Activated CD4-positive, alpha-beta T cell treated with anti-CD3 and anti-CD28 coated beads, Interleukin-2, amount 50 U/mL, for 48 hours (primary cell): ENCODE measurements around the gene DLG2.

ENCODE experiments used
- DNase-seq, 2 experiments: peaks; one replicate each; pipeline ENCODE4 v3.0.0-alpha.2; 2020

The DLG2 gene

DNA sequence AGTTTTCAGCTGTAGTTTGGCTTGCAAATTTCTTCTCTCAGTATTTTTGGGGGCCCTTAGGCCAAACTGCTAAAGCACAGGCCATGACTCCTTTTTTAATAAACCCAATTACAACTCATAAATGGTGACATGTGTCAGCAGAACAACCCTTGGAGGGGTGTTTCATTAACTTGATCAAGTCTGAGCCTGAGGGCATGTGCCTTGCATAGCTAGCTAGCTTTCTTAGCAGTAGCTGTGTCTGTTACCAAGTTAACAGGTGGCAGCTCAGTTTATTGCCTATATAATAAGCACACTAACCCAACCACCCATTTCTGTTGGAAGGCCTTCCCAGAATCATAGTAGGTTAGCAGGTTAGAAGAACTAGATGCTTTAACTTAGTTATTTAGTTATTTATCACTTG lies 1390.7 kb downstream of the DLG2 start:
- DNase-seq, result no peak

DNA sequence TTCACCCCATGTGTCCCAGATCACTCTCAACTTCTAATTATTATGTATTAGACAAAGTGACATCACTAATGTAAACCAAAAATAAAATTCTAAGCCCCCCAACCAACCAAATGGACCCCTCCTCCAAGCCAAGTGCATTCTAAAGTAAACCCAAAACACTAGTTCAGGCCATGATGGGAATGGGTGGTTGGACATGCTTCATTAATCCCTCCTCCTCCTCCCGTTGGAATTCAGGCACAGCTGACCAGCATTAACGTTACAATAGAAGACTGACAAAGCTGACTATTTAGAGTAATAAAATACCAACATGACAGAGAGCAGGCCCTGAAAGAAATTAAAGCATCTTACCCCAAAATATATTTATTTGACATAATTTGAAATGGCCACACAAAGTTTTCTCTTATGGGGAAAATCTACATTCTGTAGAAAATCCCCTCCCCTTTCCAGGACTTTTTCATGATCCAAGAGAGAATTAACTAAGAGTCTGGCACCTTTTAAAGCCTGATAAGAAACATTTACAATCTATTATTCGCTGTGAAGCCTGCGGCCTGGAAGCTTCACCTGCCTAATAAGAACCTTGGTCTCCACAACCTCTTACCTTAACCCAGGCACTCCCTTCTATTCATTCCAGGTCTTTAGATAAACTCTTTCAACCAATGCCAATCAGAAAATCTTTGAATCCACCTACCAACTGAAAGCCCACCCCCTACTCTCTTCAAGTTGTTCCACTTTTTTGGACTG lies 1392.5 kb downstream of the DLG2 start:
- no peak for DNase-seq

DNA sequence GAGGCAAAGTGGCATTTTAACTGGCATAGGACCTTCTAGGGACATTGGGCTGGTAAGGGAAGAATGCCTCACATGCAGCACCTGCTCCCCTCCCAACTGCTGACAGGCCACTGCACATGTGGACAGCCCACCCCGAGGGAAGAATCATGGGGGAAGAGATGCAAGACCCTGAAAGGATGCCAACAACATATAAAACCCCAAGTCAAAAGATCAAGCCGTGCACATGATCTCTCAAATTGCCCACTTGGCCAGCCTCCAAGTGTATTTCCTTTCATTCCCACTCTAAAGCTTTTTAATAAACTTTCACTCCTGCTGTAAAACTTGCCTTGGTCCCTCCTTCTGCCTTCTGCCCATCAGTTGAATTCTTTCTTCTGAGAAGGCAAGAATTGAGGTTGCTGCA lies 1393.1 kb downstream of the DLG2 start:
- no peak for DNase-seq

DNA sequence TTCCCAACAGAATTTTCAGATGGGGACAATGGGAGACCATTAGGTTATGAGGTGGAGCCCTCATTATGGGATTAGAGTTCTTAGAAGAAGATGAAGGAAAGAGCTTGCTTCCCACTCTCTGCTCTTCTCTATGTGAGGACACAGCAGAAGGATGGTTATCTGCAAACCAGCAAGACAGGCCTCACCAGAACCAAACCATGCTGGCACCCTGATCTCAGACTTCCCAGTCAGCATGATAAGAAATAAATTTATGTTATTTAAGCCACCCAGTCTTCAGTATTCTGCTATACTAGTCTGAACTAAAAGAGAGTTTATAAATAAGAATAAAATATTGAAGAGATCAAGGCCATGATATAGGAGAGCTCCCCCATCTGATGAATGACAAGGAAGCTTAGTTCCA lies 1394.6 kb downstream of the DLG2 start:
- DNase-seq, result no peak

DNA sequence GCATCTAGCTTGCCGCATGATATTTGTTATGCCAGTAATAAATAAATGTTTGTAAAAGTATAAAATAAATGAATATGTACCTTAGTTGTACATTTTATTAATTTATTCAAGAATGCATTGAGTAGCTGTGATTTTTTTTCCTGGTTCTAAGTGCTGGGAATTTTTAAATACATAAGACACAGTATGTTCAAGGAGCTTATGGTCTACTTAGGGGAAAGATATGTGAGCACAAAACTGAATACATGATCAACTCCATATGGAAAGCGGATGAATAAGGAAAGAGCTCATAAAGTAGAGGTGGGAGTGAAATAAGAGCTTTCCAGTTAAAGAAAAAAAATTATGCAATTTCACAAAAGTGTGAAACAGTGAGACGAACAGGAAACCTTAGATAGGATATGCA lies 1396.7 kb downstream of the DLG2 start:
- DNase-seq, result no peak

DNA sequence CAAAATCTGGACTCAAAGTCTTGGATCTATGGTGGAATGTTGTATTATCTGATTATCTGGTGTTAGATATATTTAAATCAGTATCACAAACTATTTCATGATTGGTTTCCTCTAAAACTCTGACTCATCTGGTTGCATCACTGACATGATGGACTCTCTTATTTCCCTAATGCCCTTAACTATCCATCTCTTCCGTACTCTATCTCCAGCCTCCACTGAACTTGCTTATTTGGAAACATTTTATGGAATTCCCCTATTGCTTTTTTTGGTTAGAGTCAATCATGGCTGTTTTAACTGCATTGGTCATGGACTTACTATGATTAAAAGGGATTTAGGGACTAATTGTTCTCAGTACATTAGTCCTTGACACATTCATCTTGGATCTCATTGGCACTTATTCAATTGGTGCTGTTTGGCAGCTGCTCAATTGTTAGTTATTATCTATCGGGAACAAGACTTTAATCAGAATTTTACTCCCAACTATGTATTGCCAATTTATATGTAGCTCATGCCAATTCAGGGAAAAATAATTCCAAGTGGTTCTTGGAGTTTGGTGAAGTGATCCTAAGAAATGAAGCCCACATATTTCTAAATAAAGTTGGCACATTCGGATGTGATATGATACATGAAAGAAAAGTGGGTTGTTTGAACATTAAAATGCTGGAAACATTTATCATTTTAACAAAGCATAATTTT lies 1399.0 kb downstream of the DLG2 start:
- no peak for DNase-seq

DNA sequence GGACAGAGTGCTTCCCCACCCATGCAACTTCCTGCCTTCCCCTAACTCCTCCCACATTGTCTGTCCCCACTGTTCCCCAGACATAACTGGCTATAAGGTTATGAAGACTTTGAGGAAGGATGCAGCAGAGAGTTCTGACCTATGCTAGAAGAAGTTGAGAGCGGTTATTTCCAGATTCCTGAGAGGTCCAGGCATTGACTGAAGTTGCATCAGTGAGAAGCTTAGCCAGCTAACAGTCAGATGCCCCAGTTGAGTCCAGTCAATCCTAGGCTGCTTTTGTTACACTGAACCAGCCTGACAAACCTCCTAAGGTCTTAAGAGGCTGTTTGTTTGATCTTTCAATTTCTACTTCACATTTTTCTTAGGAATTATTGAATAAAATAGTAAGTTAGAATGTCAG lies 1403.1 kb downstream of the DLG2 start:
- DNase-seq, result no peak

DNA sequence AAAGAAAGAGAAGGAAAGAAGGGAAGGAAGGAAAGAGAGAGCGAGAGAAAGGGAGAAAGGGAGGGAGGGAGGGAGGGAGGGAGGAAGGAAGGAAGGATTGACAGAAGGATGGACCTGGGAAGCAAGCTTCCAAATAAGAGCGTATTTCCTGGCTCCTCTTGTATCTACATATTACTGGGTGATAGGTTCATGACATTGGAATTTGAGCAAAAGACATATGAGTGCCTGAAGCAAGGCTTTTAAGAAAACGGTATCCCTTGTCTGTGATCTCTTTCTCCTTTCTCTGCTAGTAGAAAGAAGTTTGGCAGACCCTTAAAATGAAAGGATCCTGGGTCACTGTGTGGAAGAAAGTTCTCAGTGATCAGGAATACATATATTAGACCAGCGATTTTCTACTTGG lies 1408.8 kb downstream of the DLG2 start:
- DNase-seq, result no peak

DNA sequence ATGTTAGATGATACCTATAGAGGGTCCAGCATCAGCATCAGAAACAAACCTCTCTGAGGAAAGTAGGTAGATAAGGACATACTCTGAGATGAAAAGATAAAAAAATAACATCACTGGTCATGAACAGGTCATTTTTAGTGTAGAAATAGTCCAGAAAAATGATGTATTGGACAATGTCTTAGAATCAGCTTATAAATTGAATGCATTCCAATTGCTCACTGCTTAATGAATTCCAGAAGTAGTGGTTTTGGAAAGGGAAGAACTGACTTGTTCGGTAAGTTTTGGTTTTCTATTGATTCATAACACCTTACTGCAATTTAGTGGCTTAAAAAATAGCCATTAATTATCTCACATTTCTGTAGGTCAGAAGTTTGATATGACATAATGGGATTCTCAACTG lies 1411.5 kb downstream of the DLG2 start:
- no peak for DNase-seq

DNA sequence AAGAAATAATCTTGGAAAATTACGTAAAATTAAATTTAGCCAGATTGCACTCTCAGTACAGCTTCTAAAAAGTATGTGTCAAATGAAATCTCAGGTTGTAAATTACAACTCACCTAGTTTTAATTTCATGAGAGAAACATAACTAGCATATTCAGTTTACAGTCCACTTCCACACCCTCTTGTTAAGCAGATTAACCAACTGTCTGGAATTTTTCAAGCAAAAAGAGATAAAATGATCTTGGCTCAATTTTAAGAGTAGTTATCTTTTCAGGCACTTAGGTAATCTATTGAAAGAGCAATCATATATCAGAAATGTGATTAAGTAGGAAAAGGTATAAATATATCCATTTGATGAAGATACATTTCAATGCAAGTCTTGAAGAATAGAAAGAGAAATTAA lies 1412.6 kb downstream of the DLG2 start:
- no peak for DNase-seq

DNA sequence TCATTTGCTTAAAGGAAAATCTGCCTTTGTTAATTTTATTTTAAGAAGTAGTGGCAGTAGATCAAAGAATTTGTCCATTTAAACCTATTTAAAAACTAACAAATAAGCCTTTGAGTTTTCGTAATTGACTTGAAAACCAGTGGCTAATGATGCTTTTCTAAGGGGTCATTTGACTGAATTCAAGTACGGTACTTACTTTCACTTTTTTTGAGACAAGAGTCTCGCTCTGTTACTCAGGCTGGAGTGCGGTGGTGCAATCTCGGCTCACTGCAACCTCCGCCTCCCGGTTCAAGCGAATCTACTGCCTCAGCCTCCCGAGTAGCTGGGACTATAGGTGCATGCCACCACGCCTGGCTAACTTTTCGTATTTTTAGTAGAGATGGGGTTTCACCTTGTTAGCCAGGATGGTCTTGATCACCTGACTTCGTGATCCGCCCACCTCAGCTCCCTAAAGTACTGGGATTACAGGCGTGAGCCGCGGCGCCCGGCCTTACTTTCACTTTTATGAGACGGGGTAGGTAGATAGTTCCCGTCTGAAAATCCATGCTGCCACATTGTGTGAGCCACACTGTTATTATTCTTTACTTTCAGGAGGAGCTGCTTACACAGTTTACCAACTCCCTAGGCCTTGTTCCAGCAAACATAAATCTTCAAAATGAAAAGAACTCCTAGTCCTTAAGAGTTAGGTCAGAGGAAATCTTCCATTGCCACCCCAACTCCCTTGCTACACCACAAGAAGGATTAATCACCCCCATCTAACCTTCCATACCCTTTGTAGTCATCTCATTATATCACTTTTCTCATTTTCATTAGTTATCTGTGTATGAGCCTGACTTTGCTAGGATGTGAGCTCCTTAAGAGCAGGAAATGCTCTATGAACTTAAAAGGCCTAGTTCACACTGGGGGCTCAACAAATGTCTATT lies 1414.4 kb downstream of the DLG2 start:
- DNase-seq, result no peak

DNA sequence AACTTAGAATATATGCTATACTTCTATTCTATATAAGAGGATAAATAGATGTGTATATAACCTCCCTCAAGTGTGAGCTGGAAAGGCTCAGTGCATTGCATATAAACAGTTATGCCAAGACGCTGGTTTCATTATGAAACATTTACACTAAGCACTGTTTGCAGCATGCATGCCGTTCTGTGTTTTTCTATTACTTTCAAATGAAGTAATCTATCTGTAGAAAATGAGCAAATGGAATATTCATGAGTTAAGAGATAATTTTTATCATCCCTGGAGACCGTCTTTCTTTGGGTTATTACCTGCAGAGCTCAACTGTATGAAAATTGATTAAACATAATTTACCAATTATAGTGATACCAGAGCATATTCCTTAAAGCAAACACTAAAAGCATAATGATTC lies 1415.2 kb downstream of the DLG2 start:
- DNase-seq, result no peak

DNA sequence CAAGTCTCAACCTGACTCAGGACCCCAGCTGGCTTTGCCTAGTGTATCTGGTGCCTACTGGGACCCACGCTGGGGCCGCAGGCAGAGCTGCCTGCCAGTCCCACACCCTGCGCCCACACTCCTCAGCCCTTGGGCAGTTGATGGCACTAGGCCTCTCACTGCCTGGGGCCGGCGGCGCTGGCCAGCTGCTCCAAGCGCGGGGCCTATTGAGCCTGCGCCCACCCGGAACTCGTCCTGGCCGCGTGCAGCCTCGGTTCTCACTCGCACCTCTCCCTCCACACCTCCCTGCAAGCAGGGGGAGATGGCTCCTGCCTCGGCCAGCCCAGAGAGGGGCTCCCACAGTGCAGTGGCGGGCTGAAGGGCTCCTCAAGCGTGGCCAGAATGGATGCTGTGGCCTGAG lies 1432.4 kb downstream of the DLG2 start:
- no peak for DNase-seq

DNA sequence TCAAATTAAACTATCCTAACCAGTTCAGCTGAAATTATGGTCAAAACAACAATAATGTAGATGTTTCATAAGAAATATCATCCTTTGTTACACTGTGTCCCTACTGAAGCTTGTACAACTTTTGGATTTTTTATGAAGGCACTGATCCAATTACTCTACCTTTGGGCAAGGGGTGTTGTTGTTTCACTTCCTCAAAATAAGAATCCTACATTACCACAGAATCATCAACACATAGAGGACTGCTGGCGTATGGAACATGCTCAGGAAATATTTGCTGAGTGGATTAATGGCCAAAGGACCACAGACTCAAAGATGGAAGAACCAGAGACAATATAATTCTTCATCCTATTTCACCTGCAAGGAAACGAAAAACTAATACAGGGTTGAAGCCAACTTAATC lies 1433.4 kb downstream of the DLG2 start:
- DNase-seq, result no peak

DNA sequence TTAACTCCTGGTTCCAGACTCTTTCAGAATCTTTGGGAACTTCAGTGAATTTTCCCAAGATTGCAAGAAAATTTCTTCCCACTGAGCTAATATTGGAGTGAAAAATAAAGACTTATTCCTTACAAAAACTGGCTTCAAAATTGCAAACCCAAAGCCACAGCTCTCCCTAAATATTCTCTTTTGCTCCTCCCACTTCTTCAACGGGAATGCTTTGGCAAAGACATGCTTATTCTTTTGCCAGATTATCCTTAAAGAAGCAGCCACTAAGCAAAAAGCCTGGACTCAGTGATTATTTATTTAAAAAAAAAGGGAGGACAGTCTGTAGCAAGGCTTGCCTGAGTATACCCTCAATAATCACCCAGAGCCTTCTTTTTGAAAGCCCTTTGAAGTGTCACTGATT lies 1438.6 kb downstream of the DLG2 start:
- no peak for DNase-seq

DNA sequence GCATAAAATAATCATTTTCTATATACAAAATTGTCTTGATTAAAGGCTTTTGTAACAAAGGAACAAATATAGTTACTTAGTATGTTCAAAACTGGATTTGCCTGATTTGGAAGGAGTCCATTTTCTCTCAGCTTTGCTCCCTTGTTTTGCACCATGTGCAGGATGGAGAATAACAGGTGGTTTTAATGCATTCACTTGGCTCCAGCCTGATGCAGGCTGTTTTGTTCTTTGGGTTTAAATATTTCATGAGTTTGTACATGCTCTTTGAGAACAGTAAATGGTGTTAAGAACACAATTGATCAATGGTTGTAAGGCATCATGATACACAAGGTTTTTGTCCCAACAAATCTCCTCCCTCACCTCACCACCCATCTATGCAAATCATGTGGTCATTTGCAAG lies 1454.1 kb downstream of the DLG2 start:
- DNase-seq, result no peak

DNA sequence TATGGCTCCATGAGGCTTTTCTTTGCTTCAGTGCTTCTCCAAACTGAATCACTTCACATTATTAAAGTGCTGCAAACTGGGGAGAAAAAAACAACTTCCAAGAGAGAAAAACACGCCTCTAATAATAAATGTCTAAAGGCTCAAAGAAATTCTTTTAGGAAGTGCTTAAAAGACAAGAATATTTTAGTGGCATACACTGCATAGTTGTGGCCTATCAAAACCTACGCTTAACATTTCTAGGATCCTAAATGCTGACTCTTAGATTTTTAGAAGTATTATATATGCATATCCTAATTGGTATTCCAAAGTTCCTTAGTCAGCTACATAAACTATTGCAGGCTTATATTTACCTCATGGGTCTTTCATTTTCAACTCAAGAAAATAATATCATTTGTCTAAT lies 1462.0 kb downstream of the DLG2 start:
- no peak for DNase-seq

DNA sequence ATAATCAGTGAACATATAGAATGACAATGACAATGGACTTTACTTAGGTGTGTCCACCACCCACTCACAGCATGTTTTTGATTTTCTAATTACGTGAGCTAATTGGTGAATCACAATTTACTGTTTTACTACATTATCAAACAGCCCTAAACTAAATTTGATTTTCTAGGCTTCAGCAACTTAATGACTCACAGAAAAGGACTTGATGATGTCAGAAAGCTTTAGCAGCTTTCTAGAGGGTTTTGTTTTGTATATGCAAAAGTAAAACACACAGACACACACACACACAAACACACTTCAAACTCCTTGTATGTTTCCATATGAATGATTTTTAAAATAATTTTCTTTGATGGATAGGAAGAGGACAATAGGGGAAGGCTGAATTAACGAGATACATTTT lies 1462.4 kb downstream of the DLG2 start:
- DNase-seq, result no peak

DNA sequence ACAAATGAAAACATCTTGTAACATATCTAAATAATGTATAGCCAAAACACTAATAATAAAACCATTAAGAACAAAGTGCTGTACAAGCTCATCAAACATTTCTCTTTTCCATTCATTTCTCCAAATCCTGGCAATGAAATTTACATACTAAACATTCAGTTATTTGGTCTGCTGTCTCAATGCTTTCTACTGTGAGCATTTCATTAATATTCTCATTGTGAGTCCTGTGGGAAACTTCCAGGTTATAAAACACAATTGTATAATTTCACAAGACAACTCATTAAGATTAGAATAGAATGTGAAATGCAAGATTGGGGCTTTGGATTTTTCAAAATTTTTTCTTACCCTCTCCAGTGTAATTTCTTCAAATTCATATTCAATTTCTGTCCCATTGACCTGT lies 1464.0 kb downstream of the DLG2 start:
- DNase-seq, result no peak

DNA sequence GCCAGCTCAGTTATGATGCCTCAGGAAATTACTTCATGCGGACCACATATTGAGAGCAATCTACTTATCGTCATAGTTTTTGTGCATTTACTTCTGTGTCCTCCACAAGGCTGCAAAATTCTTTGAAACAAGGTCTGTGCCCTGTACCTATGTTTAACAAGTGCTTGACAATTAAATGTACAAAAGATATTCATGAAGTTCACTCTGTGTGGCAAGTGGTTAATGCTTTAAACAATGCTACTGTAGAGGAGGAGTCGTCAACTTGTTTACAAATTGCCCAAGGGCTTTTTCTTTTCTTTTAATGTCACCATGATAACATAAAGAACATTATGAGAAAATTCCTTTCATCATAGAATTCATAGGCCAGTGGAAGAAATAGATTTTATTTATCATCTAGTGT lies 1469.5 kb downstream of the DLG2 start:
- DNase-seq, result no peak

DNA sequence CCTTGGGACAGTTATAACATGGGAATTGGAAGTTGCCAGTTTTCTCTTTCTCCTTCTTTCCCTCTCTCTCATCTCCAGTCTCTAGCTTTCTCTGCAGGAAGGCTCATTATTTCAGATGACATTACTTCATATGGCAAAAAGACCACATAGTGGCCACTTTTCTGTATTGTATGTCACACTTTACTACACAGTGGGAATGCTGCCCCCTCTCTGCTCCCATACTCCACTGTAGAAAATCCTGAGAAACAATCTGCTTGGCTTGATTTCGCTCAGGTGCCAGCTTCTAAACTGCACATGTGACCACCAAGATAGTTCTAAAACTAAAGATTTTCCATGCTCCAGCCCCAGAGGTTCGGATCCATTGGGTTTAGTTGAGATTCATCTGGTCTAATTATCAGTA lies 1480.3 kb downstream of the DLG2 start:
- no peak for DNase-seq

DNA sequence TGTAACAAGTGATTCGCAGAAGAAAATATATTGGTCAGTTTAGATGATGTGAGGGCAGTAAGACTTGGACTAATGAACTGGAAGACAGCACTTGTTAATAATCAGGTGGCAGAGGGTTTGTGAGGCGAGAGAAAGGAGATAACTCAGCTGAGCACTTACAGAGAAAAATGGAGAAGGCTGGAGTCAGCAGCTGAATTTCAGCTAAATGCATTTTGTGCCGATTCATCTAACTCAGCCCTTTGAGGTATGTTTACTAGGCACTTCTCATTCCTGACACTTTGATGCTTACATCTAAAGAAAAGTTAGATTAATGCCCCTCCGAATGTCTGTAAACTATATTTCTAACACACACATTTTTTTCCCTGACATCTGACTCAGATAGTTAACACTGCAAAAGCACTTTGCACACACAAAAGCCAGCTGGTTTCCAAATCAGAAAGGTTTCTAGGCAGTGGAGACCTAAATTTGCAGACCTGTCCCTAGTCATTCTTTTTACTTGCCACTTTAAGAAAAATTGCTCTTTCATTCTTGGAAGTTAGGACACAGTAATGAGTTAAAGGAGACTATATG lies 1481.4 kb downstream of the DLG2 start:
- no peak for DNase-seq

DNA sequence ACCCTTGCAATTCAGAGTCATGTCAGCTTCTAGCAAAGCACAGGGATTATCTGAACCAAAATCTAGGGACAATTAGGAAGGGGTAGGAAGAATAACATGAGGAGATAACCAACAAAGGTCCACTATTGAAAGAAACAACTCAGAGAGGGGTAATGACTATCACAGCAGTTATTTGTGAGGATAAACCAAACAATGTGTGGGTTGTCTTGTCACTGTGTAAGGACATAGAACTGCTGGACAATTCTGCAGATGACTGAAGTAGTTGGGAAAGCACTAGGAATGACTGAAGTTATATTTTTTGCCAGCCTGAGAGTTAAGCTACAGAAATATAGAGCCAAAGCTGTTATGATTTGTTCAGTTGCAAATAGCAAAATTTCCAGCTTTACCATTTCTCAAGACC lies 1482.6 kb downstream of the DLG2 start:
- no peak for DNase-seq

DNA sequence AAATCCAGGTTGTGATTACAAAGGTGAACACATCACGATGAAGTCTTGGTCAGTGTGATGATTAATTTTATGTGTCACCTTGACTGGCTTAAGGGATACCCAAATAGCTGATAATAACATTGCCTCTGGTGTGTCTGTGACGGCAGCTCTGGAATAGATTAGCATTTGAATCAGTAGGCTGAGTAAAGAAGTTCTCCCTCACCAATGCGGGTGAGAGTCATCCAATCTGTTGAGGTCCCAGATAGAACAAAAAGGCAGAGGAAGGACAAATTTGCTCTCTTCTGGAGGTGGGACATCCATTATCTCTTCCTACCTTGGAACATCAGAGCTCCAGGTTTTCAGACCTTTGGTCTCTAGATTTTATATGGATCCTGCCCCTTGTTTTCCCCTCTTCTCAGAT lies 1484.7 kb downstream of the DLG2 start:
- DNase-seq, result no peak
